Liver (tissue), 3 donors: ENCODE measurements around the gene PLEKHN1.

Experiments used
- CTCF ChIP-seq: fragments of 150-350 bp; IDR thresholded peaks from 2 replicates; pipeline ENCODE4 v1.5.1; 2017; ENCODE audit warnings: improper control_type of control experiment, low read depth, low read length; ENCODE audit not compliant: missing input control
- TAF1 ChIP-seq: conservative IDR thresholded peaks from 2 replicates; pipeline ENCODE4 v1.6.1; 2016; ENCODE audit warnings: antibody characterized with exemption, mild to moderate bottlenecking
- donor health status: healthy.
- donor health status: healthy.

DNA sequence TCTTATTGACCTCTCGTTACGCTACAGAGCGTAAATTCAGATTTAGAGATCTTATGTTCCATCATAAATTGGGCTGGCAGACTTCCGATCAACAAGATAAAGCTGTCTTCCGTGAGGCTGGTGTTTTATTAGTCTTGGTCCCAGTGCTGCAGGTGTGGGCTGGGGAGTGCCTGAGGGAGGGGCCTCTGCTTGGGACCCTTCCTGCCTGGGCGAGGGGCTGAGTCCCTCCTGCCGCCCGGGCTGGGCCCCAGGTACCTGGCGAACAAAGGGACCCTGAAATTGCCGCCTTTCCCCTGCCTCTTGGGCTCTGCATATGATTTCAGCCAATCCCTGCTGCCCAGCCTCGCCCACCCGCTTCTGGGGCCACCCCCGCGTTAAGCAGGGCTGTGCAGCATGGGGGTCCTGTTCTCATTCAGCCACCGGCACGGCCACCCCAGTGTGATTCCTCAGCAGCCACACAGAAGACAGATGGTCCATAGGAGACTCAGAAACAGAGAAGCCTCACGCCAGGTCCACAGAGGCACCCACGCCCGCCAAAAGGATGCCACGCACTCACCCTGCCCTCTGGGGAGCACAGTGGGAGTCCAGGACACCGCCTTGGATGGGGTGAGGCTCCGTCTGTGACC lies 48.7 kb upstream of the PLEKHN1 start:
- no peak for TF ChIP-seq CTCF
- no peak for TF ChIP-seq TAF1
